IMR-90 (cell line): ENCODE measurements around the gene PCDHA5. TPM values are rescaled to one million over a fixed set of nuclear protein-coding genes. Genes with fewer than 3 reads are reported as not detected.

Experiments
- ATAC-seq: fragments of 200-7000 bp; cut with Tn5 transposase; 2 replicates; pipeline ENCODE4 v1.9.1; 2020; ENCODE audit warnings: low read depth, mild to moderate bottlenecking, moderate library complexity
- BruUV-seq: library from RNA; stranded (reverse); fragments of 400-500 nt; replicated peaks from 2 replicates; lab custom pipeline; 2021; lab: Mats Ljungman, UMichigan
- CTCF ChIA-PET: fragments of 300-600 bp; formaldehyde crosslinking; extraction: SDS; loops from one replicate; lab custom pipeline; 2021; ENCODE audit warnings: antibody characterized with exemption; lab: Yijun Ruan, JAX
- POLR2A ChIA-PET: fragments of 300-600 bp; sonication (Branson Sonifier 250); formaldehyde crosslinking; loops from one replicate; lab custom pipeline; 2022; ENCODE audit warnings: antibody characterized with exemption; ENCODE audit not compliant: unreplicated experiment; lab: Charles Lee
- DNase-seq: peaks from one replicate; pipeline ENCODE4 v3.0.0; 2013
- H2AFZ ChIP-seq: replicated peaks from 2 replicates; pipeline ENCODE3; 2013; ENCODE audit warnings: low read length, mild to moderate bottlenecking; ENCODE audit not compliant: poor library complexity
- H2AK5ac ChIP-seq: 2 replicates; pipeline ENCODE4 v1.6.1; 2013; ENCODE audit warnings: low read depth, low read length, inconsistent platforms
- H2AK9ac ChIP-seq: replicated peaks from 2 replicates; pipeline ENCODE3; 2013; ENCODE audit warnings: mild to moderate bottlenecking, low read depth, low read length, moderate library complexity; ENCODE audit not compliant: poor library complexity
- H2BK120ac ChIP-seq: 2 replicates; pipeline ENCODE4 v1.6.1; 2013; ENCODE audit warnings: low read depth, low read length, inconsistent platforms
- H2BK15ac ChIP-seq: 3 replicates; pipeline ENCODE4 v1.6.1; 2013; ENCODE audit warnings: low read depth, low read length, inconsistent platforms
- H2BK20ac ChIP-seq: 2 replicates; pipeline ENCODE4 v1.6.1; 2013; ENCODE audit warnings: low read depth, mild to moderate bottlenecking, inconsistent platforms, low read length, moderate library complexity
- H2BK5ac ChIP-seq: 2 replicates; pipeline ENCODE4 v1.6.1; 2013; ENCODE audit warnings: mild to moderate bottlenecking, low read depth, low read length, inconsistent platforms; ENCODE audit not compliant: poor library complexity, severe bottlenecking
- H3K14ac ChIP-seq: replicated peaks from 2 replicates; pipeline ENCODE4 v1.6.1; 2013; ENCODE audit warnings: low read depth, low read length, inconsistent platforms
- H3K18ac ChIP-seq: 2 replicates; pipeline ENCODE4 v1.6.1; 2013; ENCODE audit warnings: low read depth, low read length, control low read depth
- H3K23ac ChIP-seq: 2 replicates; pipeline ENCODE4 v1.6.1; 2013; ENCODE audit warnings: low read depth, low read length, inconsistent platforms
- H3K27ac ChIP-seq: 2 replicates; pipeline ENCODE4 v1.5.1; 2013; ENCODE audit warnings: mild to moderate bottlenecking, control low read depth, low read length; ENCODE audit not compliant: insufficient read depth
- H3K27me3 ChIP-seq: 2 replicates; pipeline ENCODE4 v1.6.1; 2013; ENCODE audit warnings: low read length; ENCODE audit not compliant: control insufficient read depth, insufficient read depth
- H3K36me3 ChIP-seq: 2 replicates; pipeline ENCODE4 v1.6.1; 2013; ENCODE audit warnings: low read length, mixed read lengths; ENCODE audit not compliant: control insufficient read depth, insufficient read depth
- H3K4ac ChIP-seq: 2 replicates; pipeline ENCODE4 v1.6.1; 2013; ENCODE audit warnings: low read depth, low read length, inconsistent platforms
- H3K4me1 ChIP-seq: 2 replicates; pipeline ENCODE4 v1.6.1; 2013; ENCODE audit warnings: low read length, mixed read lengths; ENCODE audit not compliant: control insufficient read depth, insufficient read depth
- H3K4me2 ChIP-seq: 2 replicates; pipeline ENCODE4 v1.6.1; 2013; ENCODE audit warnings: low read depth, mild to moderate bottlenecking, control low read depth, low read length, moderate library complexity
- H3K4me3 ChIP-seq: 2 replicates; pipeline ENCODE4 v1.5.1; 2013; ENCODE audit warnings: low read depth, mild to moderate bottlenecking, control low read depth, low read length, moderate library complexity; ENCODE audit not compliant: insufficient read depth
- H3K56ac ChIP-seq: 2 replicates; pipeline ENCODE4 v1.6.1; 2013; ENCODE audit warnings: low read length, inconsistent platforms; ENCODE audit not compliant: insufficient read depth; ENCODE audit errors: extremely low read depth
- H3K79me1 ChIP-seq, 2 experiments: 2 replicates each; pipeline ENCODE4 v1.6.1; 2013; ENCODE audit warnings: low read length in 2 of 2, inconsistent platforms in 1 of 2, low read depth in 1 of 2
- H3K9ac ChIP-seq: 2 replicates; pipeline ENCODE4 v1.6.1; 2013; ENCODE audit warnings: low read depth, low read length, control low read depth
- H3K9me1 ChIP-seq: 2 replicates; pipeline ENCODE4 v1.6.1; 2013; ENCODE audit warnings: low read length, inconsistent platforms; ENCODE audit not compliant: insufficient read depth
- H3K9me3 ChIP-seq: 2 replicates; pipeline ENCODE4 v1.6.1; 2013; ENCODE audit warnings: low read length; ENCODE audit not compliant: control insufficient read depth, insufficient read depth
- H4K20me1 ChIP-seq: 2 replicates; pipeline ENCODE4 v1.6.1; 2013; ENCODE audit warnings: low read length, inconsistent platforms; ENCODE audit not compliant: insufficient read depth
- H4K5ac ChIP-seq: 2 replicates; pipeline ENCODE4 v1.6.1; 2013; ENCODE audit warnings: mild to moderate bottlenecking, low read depth, low read length, control low read depth
- H4K8ac ChIP-seq, 2 experiments: 2 replicates each; pipeline ENCODE4 v1.6.1; 2013; ENCODE audit warnings: low read depth in 2 of 2, low read length in 2 of 2, control low read depth in 1 of 2, inconsistent platforms in 1 of 2
- H4K91ac ChIP-seq: 2 replicates; pipeline ENCODE4 v1.6.1; 2013; ENCODE audit warnings: low read depth, low read length, inconsistent platforms; ENCODE audit not compliant: insufficient read depth
- BHLHE40 ChIP-seq: fragments of 150-350 bp; IDR thresholded peaks from 2 replicates; pipeline ENCODE4 v1.6.1; 2016; ENCODE audit warnings: mild to moderate bottlenecking, low read depth, low read length
- CEBPB ChIP-seq: IDR thresholded peaks from 2 replicates; pipeline ENCODE4 v1.6.1; 2012; ENCODE audit warnings: low read depth, low read length, improper control_type of control experiment
- CHD1 ChIP-seq: IDR thresholded peaks from 2 replicates; pipeline ENCODE4 v1.6.1; 2012; ENCODE audit warnings: low read depth, low read length, improper control_type of control experiment
- CTCF ChIP-seq: conservative IDR thresholded peaks from 2 replicates; pipeline ENCODE4 v1.5.1; 2012; ENCODE audit warnings: mild to moderate bottlenecking, low read depth, low read length, improper control_type of control experiment
- ELK1 ChIP-seq: fragments of 150-350 bp; IDR thresholded peaks from 2 replicates; pipeline ENCODE4 v1.6.1; 2016; ENCODE audit warnings: low read depth, mild to moderate bottlenecking, low read length, moderate library complexity, borderline replicate concordance
- FOS ChIP-seq: fragments of 150-350 bp; IDR thresholded peaks from 2 replicates; pipeline ENCODE4 v1.6.1; 2016; ENCODE audit warnings: low read depth, low read length
- MAFK ChIP-seq: IDR thresholded peaks from 2 replicates; pipeline ENCODE4 v1.6.1; 2012; ENCODE audit warnings: low read depth, low read length, improper control_type of control experiment
- MAZ ChIP-seq: IDR thresholded peaks from 2 replicates; pipeline ENCODE4 v1.6.1; 2012; ENCODE audit warnings: low read depth, mild to moderate bottlenecking, low read length, improper control_type of control experiment, moderate library complexity, borderline replicate concordance
- NFE2L2 ChIP-seq: fragments of 150-350 bp; IDR thresholded peaks from 2 replicates; pipeline ENCODE4 v1.6.1; 2016; ENCODE audit warnings: low read depth, mild to moderate bottlenecking, low read length
- POLR2A ChIP-seq: IDR thresholded peaks from 2 replicates; pipeline ENCODE4 v1.6.1; 2012; ENCODE audit warnings: mild to moderate bottlenecking, low read depth, low read length
- RAD21 ChIP-seq: IDR thresholded peaks from 2 replicates; pipeline ENCODE4 v1.6.1; 2012; ENCODE audit warnings: low read length, improper control_type of control experiment
- RCOR1 ChIP-seq: IDR thresholded peaks from 2 replicates; pipeline ENCODE4 v1.6.1; 2012; ENCODE audit warnings: mild to moderate bottlenecking, low read length, improper control_type of control experiment; ENCODE audit not compliant: insufficient replicate concordance
- RFX5 ChIP-seq: IDR thresholded peaks from 2 replicates; pipeline ENCODE4 v1.8.0; 2012; ENCODE audit warnings: low read depth, mild to moderate bottlenecking, low read length, moderate library complexity
- SMC3 ChIP-seq: fragments of 150-350 bp; IDR thresholded peaks from 2 replicates; pipeline ENCODE4 v1.6.1; 2016; ENCODE audit warnings: low read depth, mild to moderate bottlenecking, antibody characterized with exemption, low read length, moderate library complexity
- USF2 ChIP-seq: fragments of 150-350 bp; IDR thresholded peaks from 2 replicates; pipeline ENCODE4 v1.6.1; 2017; ENCODE audit warnings: mild to moderate bottlenecking, antibody characterized with exemption, low read length, low read depth
- WGBS, 2 experiments: methylation state at CpG; one replicate each; pipeline versions ENCODE4 v1.1.5 to v1.1.7; 2013; ENCODE audit warnings: missing lambda C conversion rate in 2 of 2; ENCODE audit not compliant: insufficient read length in 1 of 2; ENCODE audit errors: extremely low coverage in 2 of 2; 5-methylcytosine and 5-hydroxymethylcytosine counted together
- dilution Hi-C: fragments of 300-500 bp; cut with HindIII; formaldehyde crosslinking; loops from one replicate; pipeline ENCODE4 v1.14.3; 2018; ENCODE audit warnings: low sequenced_read_pairs; ENCODE audit not compliant: unreplicated experiment
- in situ Hi-C: fragments of 300-500 bp; cut with MboI; formaldehyde crosslinking; loops from 3 replicates; pipeline ENCODE4 v1.14.3; 2019; ENCODE audit warnings: low sequenced_read_pairs, inconsistent platforms, mixed read lengths
- intact Hi-C: fragments of 100-400 bp; cut with micrococcal nuclease; formaldehyde crosslinking; loops from 2 replicates; pipeline ENCODE4 v1.10.0; 2022
- polyA plus RNA-seq, 3 experiments: library from polyadenylated mRNA; depleted of rRNA; stranded (reverse); fragments of >200 nt; gene quantifications; 2 replicates each; pipeline ENCODE4 v1.2.3, GENCODE V29; 2012; ENCODE audit warnings: low replicate concordance in 1 of 3
- total RNA-seq: library from RNA; depleted of rRNA; stranded (reverse); fragments of >200 nt; gene quantifications from 2 replicates; pipeline ENCODE4 v1.2.3, GENCODE V29; 2012

Gene PCDHA5
- total and polyA plus RNA-seq, 2 of the 4 experiments (the other 2 are of a cell fraction) = not detected

- H3K27me3 ChIP-seq = no peaks in the 10 kb centered on the region
- H2BK20ac ChIP-seq = no peak within 1 kb of the TSS
- no peak within 1 kb of the TSS for H4K8ac ChIP-seq
- whole genome bisulfite sequencing, 2 experiments = 28% methylated on average over 8 of the region's 44 CpGs; no CpG with 5 or more reads in 1 of the 2 experiments
- in situ Hi-C loops = no loop called here
- H2BK5ac ChIP-seq = no peak within 1 kb of the TSS
- H3K4me3 ChIP-seq = no peak within 1 kb of the TSS
- no peak within 1 kb of the TSS for H4K91ac ChIP-seq
- BruUV-seq = no TSS peak
- H3K4me2 ChIP-seq = no peak within 1 kb of the TSS
- H4K5ac ChIP-seq = no peak within 1 kb of the TSS
- H3K23ac ChIP-seq = no peak within 1 kb of the TSS
- DNase-seq (no peak), ATAC-seq (no peak)
- no peaks in the 10 kb centered on the region for H3K4me1 ChIP-seq
- H3K27ac ChIP-seq = no peak within 1 kb of the TSS
- ChIA-PET CTCF (no interaction called here), POLR2A (no interaction called here)
- no peaks in the 10 kb centered on the region for H3K9me1 ChIP-seq
- H2BK15ac ChIP-seq = no peak within 1 kb of the TSS
- H3K9ac ChIP-seq = no peak within 1 kb of the TSS
- H3K36me3 ChIP-seq = no peaks in the 10 kb centered on the region
- H4K20me1 ChIP-seq = no peaks in the 10 kb centered on the region
- no peaks in the 10 kb centered on the region for H3K79me1 ChIP-seq
- H3K9me3 ChIP-seq = peaks cover 19% of the 10 kb centered on the region
- dilution Hi-C loops = no loop called here
- no peak within 1 kb of the TSS for H3K18ac ChIP-seq
- H3K56ac ChIP-seq = no peak within 1 kb of the TSS
- no peak within 1 kb of the TSS for H3K4ac ChIP-seq
- no peak within 1 kb of the TSS for H2BK120ac ChIP-seq
- no peak within 1 kb of the TSS for H2AFZ ChIP-seq
- intact Hi-C loops = no loop called here
- no peak within 1 kb of the TSS for H2AK5ac ChIP-seq
- H3K14ac ChIP-seq = no peak within 1 kb of the TSS
- H2AK9ac ChIP-seq = no peak within 1 kb of the TSS
- TF ChIP-seq SMC3 (no peak), NFE2L2 (no peak), MAZ (no peak), FOS (no peak), USF2 (no peak), MAFK (no peak), RFX5 (no peak), CTCF (no peak), CEBPB (no peak), BHLHE40 (no peak), POLR2A (no peak), CHD1 (no peak), ELK1 (no peak), RAD21 (no peak), RCOR1 (no peak)
These were observed 34.6 kb downstream of the PCDHA5 start, which contains the start of gene PCDHA10 for GRCh38 chr5:140855772-140856674. TSS of gene PCDHA10 (plus strand) at chr5:140855897. CDS start at chr5:140856049, 152 bp downstream.
